Activated B cell treated with CpG ODN at 0.5 μM for 24 hours (primary cell): ENCODE results near the gene FMN1. TPM values are rescaled to one million over a fixed set of nuclear protein-coding genes. Genes with fewer than 3 reads are reported as not detected.

ENCODE experiments used
- ATAC-seq: fragments of 200-7000 bp; cut with Tn5 transposase; one replicate; pipeline ENCODE4 v1.10.0; 2021; ENCODE audit warnings: low read depth, mild to moderate bottlenecking, moderate library complexity
- CTCF ChIA-PET: fragments of 350-600 bp; sonication (Branson Sonifier 250); formaldehyde crosslinking; loops from one replicate; lab custom pipeline; 2021; ENCODE audit warnings: antibody characterized with exemption; lab: Charles Lee
- POLR2A ChIA-PET: fragments of 350-600 bp; sonication (Branson Sonifier 250); formaldehyde crosslinking; loops from one replicate; lab custom pipeline; 2021; ENCODE audit warnings: antibody characterized with exemption; lab: Charles Lee
- DNase-seq: peaks from one replicate; pipeline ENCODE4 v3.0.0; 2022
- H3K27ac Mint-ChIP-seq: one replicate; pipeline ENCODE4 v1.8.0; 2020; ENCODE audit warnings: mixed read lengths
- H3K27me3 Mint-ChIP-seq: one replicate; pipeline ENCODE4 v1.8.0; 2021; ENCODE audit warnings: mixed read lengths
- H3K36me3 Mint-ChIP-seq: one replicate; pipeline ENCODE4 v1.8.0; 2021; ENCODE audit warnings: low read depth, mixed read lengths
- H3K4me1 Mint-ChIP-seq: one replicate; pipeline ENCODE4 v1.8.0; 2021; ENCODE audit warnings: mixed read lengths
- H3K4me3 Mint-ChIP-seq: one replicate; pipeline ENCODE4 v1.8.0; 2020; ENCODE audit warnings: mild to moderate bottlenecking, mixed read lengths
- H3K9me3 Mint-ChIP-seq: one replicate; pipeline ENCODE4 v1.8.0; 2020; ENCODE audit warnings: mixed read lengths
- CTCF ChIP-seq: fragments of 200-600 bp; IDR thresholded peaks from one replicate; pipeline ENCODE4 v1.8.0; 2022; ENCODE audit warnings: antibody characterized with exemption, mild to moderate bottlenecking
- intact Hi-C: fragments of 100-400 bp; cut with micrococcal nuclease; formaldehyde crosslinking; loops from one replicate; pipeline ENCODE4 v1.15.1; 2024
- total RNA-seq: library from RNA; stranded (reverse); gene quantifications from 2 replicates; pipeline ENCODE4 v1.2.3, GENCODE V29; 2022

FMN1 gene
- total RNA-seq, 1 donor from 2014 or later: 0.80 TPM

- ChIA-PET CTCF (no interaction called here), POLR2A (no interaction called here)
- H3K9me3 Mint-ChIP-seq: no peaks in the 10 kb centered on the region
- peaks cover 8% of the 10 kb centered on the region for H3K27me3 Mint-ChIP-seq
- DNase-seq (no peak), ATAC-seq (no peak)
- TF ChIP-seq CTCF: no peak
- no peak overlapping the region for H3K4me3 Mint-ChIP-seq
- H3K27ac Mint-ChIP-seq: no peak overlapping the region
- intact Hi-C loops: no loop called here
- H3K36me3 Mint-ChIP-seq: no peaks in the 10 kb centered on the region
- H3K4me1 Mint-ChIP-seq: no peaks in the 10 kb centered on the region
Measured at GRCh38 chr15:33242165-33242564, 47.7 kb upstream of the FMN1 start.

GRCh38 chr15:33236841-33237509 is 42.5 kb upstream of the FMN1 start:
- TF ChIP-seq CTCF: no peak

GRCh38 chr15:33234020-33234461 is 39.5 kb upstream of the FMN1 start:
- Mint-ChIP-seq H3K27me3 (no peaks in the 10 kb centered on the region), H3K36me3 (no peaks in the 10 kb centered on the region), H3K4me3 (no peak overlapping the region), H3K9me3 (no peaks in the 10 kb centered on the region), H3K4me1 (no peaks in the 10 kb centered on the region), H3K27ac (no peak overlapping the region)
- DNase-seq (no peak), ATAC-seq (no peak)
- CTCF ChIA-PET: no interaction called here
- no peak for TF ChIP-seq CTCF
- intact Hi-C loops: no loop called here
- POLR2A ChIA-PET: no interaction called here

More at GRCh38 chr15:33236841-33237509, 42.5 kb upstream of the FMN1 start:
- no peak overlapping the region for H3K27ac Mint-ChIP-seq
- ChIA-PET POLR2A (no interaction called here), CTCF (no interaction called here)
- no peaks in the 10 kb centered on the region for H3K36me3 Mint-ChIP-seq
- intact Hi-C loops: no loop called here
- DNase-seq: no peak
- no peaks in the 10 kb centered on the region for H3K27me3 Mint-ChIP-seq
- no peaks in the 10 kb centered on the region for H3K4me1 Mint-ChIP-seq
- H3K4me3 Mint-ChIP-seq: no peak overlapping the region
- no peak for ATAC-seq
- no peaks in the 10 kb centered on the region for H3K9me3 Mint-ChIP-seq

- H3K27ac Mint-ChIP-seq: no peak overlapping the region
- TF ChIP-seq CTCF: no peak
- H3K9me3 Mint-ChIP-seq: no peaks in the 10 kb centered on the region
- ChIA-PET CTCF (no interaction called here), POLR2A (no interaction called here)
- H3K4me3 Mint-ChIP-seq: no peak overlapping the region
- H3K4me1 Mint-ChIP-seq: peaks cover 2% of the 10 kb centered on the region
- no peaks in the 10 kb centered on the region for H3K36me3 Mint-ChIP-seq
- no peak for DNase-seq
- H3K27me3 Mint-ChIP-seq: peaks cover 5% of the 10 kb centered on the region
- intact Hi-C loops: loop anchor here (5.0 kb wide), 1 partner anchor 129 kb away; no protein-coding TSS in a partner anchor
- ATAC-seq: peak; percentile 75
Measured at GRCh38 chr15:33226559-33227181, 32.2 kb upstream of the FMN1 start.

- CTCF ChIA-PET: no interaction called here
- TF ChIP-seq CTCF: no peak
- ATAC-seq: no peak
- POLR2A ChIA-PET: no interaction called here
- H3K9me3 Mint-ChIP-seq: no peaks in the 10 kb centered on the region
- no peaks in the 10 kb centered on the region for H3K27me3 Mint-ChIP-seq
- no peaks in the 10 kb centered on the region for H3K4me1 Mint-ChIP-seq
- DNase-seq: no peak
- intact Hi-C loops: no loop called here
- no peaks in the 10 kb centered on the region for H3K36me3 Mint-ChIP-seq
- H3K4me3 Mint-ChIP-seq: no peak overlapping the region
- no peak overlapping the region for H3K27ac Mint-ChIP-seq
Measured at GRCh38 chr15:33218071-33218491, 23.6 kb upstream of the FMN1 start.
